Fibroblast of skin of scalp (primary cell): ENCODE data around the gene OLFML1.
"Not testable (repeated sequence)": the region's sequence is repeated elsewhere in the genome, so short reads cannot be mapped to it uniquely, and the experiment has no call there.

ENCODE experiments used
- DNase-seq: peaks from one replicate; pipeline ENCODE4 v3.0.0-alpha.2; 2013

OLFML1 gene

DNA sequence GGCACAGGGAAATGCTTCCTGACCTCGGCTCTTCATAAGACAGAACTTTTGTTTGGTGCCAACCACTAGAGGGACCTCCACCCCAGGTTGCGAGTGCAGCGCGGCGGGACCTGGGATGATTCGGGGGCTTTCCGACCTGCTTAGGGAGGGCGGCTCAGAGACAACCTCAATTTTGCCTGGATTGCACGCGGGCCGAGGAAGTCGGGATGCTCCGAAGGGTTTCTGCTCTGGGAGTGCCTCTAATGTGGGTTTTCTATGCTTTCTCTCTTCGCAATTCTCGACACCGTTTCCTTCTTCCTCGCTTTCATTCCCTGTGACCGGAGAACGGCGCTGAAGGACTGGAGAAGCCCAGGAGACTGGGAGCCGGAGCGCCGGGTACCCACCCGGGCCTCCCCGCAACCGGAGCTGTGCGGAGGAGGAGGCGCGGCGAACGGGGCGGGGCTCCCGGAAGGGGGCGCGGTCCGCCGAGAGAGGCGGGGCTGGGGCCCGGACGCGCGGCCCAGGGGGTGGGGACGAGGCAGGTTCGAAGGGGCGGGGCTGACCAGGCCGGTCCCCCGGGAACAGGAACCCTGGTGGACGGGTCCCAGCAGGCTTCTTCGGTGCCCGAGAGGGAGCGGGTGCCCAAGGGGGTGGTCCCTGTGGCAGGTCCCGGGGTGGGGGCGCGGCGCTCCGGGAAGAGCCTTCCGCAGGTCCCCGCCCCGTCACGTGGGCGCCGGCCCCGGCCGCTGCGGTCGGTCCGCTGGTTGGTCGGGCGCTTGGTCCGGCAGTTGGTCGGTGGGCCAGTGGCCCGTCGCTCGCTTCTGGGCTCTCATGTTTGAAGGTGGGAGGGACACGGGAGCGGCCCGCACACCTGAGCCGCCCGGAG, 28.2 kb downstream of the OLFML1 start, which contains the start of gene PPFIBP2:
TSS of gene PPFIBP2 (plus strand) at position 766 of the 865 bp plus-strand sequence. CDS start 35,477 bp downstream, outside the sequence.
- DNase-seq, result peak; percentile 63

- no peak for DNase-seq
These were observed 28.8 kb downstream of the OLFML1 start for GRCh38 chr11:7514099-7514591.

DNA sequence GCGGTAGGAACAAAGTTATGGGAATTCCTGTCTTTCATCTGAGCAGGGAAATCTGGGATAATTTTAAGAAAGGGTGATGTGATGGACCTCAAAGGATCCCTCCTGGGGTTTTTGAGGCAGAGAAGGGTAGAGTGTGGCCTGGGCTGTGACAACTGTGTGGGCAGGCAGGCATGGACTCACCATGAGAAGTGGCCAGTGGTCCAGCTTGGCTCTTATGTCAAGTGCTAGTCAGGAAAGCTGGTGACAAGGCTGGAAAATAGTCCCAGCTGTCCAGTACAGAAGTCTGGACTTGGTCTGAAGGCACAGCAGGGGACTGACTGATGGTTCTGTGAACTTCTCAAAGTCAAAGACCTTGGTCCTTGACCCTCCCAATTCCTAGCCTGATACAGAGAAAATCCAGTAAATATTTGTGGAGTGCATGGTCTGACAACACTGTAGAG, 30.2 kb downstream of the OLFML1 start:
- DNase-seq, result no peak

GRCh38 chr11:7516475-7516874, 31.2 kb downstream of the OLFML1 start:
- no peak for DNase-seq

DNA sequence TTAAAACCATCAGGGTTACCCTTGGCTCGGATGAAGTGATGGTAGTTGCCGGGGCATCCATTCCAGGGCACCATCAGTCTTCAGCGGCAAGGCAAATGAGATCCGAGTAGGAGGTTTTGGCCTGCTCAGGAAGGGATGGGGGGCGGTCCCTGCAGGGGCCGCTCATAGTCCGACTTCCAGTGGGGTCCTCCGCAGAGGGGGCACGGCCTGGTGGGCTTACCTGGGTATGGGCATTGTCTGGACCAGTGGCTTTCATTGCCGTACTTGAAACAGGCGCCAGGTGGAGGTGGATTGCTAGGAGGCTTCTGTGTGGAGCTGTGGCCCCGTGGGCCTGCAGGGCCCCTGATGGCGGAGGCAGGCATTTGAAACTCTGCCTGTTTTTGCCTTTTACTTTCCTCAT, 32.4 kb downstream of the OLFML1 start:
- DNase-seq, result not testable (repeated sequence)

- DNase-seq, result no peak
These were observed 33.7 kb downstream of the OLFML1 start for GRCh38 chr11:7518811-7519562.

DNA sequence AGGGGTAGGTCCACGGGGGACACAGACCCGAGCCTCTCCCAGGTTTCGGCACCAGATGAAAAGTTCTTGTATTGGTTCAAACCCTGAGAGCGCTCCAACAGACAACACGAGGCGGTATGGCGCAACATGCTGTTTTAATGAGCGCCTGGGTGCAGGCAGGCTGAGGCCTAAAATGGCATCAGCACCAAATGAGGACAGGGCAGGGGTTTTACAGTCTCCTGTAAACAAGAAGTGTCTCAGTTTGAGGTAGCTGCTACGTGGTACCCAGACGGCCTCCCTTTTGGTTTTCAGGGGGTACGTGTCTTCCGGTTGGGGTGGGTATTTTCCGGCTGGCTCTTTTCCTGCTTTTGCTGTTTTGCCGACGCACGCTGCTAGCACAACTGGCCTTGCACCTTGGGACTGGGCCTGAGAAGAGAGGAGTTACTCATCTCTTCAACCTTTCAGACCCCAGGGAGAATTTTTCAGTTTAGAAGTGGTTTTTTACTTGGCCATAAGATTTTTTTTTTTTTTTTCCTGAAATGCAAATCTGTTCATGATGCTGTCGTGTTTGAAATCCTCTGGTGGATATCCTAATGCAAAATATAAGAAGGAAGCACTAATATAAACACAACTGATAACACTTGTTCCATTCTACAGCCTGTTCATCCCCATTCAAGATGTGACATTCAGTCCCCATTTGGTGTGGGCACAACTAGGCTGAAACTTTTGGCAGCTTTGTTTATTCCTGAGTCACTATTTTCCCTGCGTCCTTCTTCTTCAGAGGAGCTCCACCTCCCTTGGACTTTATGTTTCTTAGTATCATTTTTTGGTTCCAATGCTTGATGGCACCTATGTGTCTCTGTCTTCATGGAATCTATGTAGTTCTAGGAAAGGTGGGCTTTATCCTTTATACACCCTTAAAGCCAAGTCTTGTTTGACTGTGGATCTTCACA, 35.0 kb downstream of the OLFML1 start:
- DNase-seq, result no peak

- DNase-seq, result no peak
These were observed 35.7 kb downstream of the OLFML1 start for GRCh38 chr11:7520981-7521487.

DNA sequence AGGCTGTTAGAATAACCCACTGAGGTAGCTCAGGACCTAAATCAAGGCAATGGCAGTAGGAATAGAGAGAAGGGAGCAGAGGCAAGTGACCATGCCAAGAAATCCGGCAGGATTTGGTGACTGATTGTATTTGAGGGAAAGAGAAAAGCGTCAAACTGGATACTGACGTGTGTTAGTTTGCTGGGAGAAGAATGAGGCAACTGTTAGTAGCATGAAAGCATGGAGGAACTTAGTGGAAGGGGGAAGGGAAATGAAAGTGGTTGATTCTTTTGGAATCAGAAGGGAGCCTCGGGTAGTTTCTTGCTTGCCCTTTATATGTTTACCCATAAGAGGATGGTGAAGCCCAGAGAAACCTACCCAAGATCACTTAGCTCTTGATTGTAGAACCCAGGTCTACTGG, 36.8 kb downstream of the OLFML1 start:
- DNase-seq, result no peak

DNA sequence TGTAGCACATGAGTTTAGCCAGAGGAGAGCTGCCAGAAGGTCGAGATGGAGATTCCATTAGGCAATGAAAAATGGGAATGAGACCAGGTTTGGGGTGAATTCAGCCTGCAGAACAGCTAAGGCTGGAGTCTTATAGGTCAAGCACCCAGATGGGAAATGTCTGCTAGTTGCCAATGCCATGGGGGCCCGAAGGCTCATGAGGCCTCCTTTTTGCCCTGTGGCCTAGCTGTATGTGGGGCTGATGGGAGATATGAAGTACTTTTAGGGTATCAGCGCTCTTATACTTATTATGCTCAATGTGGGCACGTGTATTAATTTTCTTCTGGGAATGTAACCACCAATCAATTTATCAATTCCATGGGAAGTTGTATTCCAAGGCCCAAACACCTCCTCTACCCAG, 37.2 kb downstream of the OLFML1 start:
- no peak for DNase-seq

- DNase-seq, result no peak
These were observed 38.3 kb downstream of the OLFML1 start for GRCh38 chr11:7523416-7524210.

DNA sequence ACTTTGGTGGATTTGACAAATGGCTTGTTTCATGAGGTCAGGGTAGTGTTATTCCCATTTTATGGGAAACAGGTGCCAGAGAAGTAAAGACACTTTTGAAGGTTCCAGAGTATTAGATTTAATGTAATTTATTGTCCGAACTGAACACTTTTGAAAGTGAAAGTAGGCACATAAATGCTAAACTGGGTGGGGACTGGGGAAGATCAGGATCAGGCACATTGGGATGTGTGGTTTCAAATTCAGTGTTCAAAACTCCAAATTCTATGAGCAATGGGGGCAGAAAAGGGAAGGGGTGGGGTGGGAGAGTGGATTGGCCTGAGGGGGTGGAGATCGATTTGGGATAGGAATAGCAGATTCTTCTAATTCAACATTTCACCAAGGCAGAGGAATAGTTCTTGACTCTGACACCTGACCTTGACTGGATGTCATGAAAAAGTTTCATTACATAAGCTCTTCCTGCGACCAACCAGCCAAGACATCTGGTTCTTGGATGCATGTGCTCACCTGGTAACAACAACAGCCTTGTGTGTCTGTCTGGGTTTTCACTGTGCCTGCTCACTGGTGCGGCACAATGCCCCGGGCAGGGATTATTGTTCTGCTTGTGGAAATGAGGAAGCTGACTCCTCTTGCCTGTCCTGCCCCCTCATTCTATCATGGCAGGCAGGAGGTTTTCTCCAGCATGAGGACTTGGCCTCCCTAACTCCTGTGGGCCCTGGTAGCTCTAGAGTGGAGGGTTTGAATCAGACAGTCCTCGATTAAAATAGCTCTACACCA, 39.3 kb downstream of the OLFML1 start:
- no peak for DNase-seq

DNA sequence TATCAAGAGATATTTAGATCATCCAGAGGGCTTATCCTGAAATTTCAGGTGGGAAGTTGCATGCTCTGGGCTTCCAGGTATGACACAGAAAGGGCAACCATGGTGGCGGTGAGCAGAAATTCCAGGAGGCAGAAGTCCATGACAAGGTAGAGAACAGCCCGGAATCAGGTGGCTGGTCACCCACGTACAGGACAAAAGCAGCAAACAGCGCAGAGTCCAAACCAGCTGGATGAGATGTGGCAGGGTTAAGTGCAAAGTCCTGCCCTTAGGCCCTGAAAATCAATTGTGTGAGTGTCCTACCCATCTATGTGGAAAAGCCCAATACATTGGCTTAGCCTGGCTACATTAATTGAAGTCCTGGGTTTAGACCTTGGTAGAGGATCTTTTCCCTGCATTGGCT, 40.1 kb downstream of the OLFML1 start:
- no peak for DNase-seq

GRCh38 chr11:7527029-7527428, 41.7 kb downstream of the OLFML1 start:
- DNase-seq, result no peak

- DNase-seq, result no peak
These were observed 43.3 kb downstream of the OLFML1 start for GRCh38 chr11:7528514-7529049.

DNA sequence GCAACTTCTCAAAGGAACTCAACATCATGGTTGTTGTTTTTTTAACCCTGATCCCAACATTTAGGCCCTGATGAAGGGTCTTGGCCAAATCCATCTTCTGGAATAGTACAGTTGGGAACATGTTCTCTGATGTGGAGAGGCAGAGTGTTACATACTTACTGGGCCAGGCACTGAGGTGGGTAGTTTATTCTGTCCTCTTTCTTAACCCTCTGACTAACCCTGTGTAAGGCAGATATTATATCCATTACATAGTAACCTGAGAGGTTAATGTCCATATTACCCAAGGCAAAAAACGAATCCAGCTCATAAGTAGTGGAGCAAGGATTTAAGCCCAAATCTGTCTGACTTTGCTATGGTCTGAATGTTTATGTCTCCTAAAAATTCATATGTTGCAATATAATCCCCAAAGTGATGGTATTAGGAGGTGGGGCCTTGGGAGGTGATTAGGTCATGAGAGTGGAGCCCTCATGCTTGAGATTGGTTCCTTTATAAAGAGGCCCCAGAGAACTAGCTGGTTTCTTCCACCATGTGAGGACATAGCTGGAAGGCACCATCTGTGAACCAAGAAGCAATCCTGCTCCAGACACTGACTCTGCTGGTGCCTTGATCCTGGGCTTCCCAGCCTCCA, 44.8 kb downstream of the OLFML1 start:
- DNase-seq, result no peak

- no peak for DNase-seq
These were observed 45.7 kb downstream of the OLFML1 start for GRCh38 chr11:7531011-7531410.

GRCh38 chr11:7532405-7533145, 47.3 kb downstream of the OLFML1 start:
- DNase-seq, result no peak
